ENCODE data around the gene OR1S1.

OR1S1 gene

GRCh38 chr11:58222721-58223120, 10.2 kb downstream of the OR1S1 start:
- TF ChIP-seq CTCF (IDR thresholded peaks at IDR 0.05; ENCODE audit: low read depth, low read length) = no peak
- DNase-seq (ENCODE audit: extremely low read depth, low read depth) = no peak

GRCh38 chr11:58227956-58228615, 15.6 kb downstream of the OR1S1 start:
- DNase-seq (ENCODE audit: extremely low read depth, low read depth) = no peak
- TF ChIP-seq CTCF (IDR thresholded peaks at IDR 0.05; ENCODE audit: low read depth, low read length) = no peak

GRCh38 chr11:58243954-58244353, 31.4 kb downstream of the OR1S1 start:
- TF ChIP-seq CTCF (IDR thresholded peaks at IDR 0.05; ENCODE audit: low read depth, low read length) = no peak
- DNase-seq (ENCODE audit: extremely low read depth, low read depth) = no peak

- DNase-seq (ENCODE audit: extremely low read depth, low read depth) = no peak
- TF ChIP-seq CTCF (IDR thresholded peaks at IDR 0.05; ENCODE audit: low read depth, low read length) = no peak
These were observed 42.4 kb downstream of the OR1S1 start for GRCh38 chr11:58254936-58255335.

- no peak for TF ChIP-seq CTCF (IDR thresholded peaks at IDR 0.05; ENCODE audit: low read depth, low read length)
- no peak for DNase-seq (ENCODE audit: extremely low read depth, low read depth)
These were observed 47.5 kb downstream of the OR1S1 start for GRCh38 chr11:58259983-58260382.

Measured in AG09319 (cell line).